ENCODE measurements around the gene BRD9. TPM values are rescaled to one million over a fixed set of nuclear protein-coding genes. Genes with fewer than 3 reads are reported as not detected.

Gene BRD9
- total and polyA plus RNA-seq, 9 of the 15 experiments (the other 6 are each of a cell fraction or from before 2014, with no cell fraction given): 2.4 to 68.7 (median 44.9) TPM

DNA sequence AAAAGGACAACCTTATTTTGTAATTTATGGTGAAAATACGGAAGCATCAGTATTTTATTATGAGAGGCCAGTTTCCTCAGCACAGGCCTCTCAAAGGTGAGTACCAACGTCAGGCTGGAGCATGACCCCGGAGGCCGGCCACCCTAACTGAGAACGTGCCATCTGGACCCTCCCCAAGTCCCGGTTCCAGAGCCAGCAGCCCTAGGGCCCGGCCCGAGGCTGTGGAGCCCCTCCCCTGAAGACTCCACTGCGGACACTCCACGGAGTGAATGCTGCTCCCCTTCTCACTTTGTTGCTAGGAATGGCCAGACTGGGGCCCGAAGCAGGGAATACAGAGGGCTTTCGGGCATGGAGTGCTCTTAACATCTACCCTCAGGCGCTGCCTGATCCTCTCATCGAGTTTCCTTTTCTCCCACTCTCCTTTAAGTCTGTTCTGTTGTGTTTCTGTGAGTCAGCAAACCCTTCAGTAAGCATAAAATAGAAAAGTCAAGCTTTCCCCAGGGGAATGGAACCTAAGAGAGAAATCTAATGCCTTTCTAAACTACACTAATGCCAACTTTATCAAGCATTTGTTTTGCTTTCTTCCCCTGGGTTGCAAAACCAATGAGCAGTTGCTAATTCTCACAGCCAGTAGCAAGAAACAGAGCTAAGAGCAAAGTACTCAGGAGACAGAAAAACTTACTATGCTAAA lies 4.5 kb downstream of the BRD9 start:
- ChIA-PET POLR2A (interaction anchor here (0.6 kb wide), 1 partner anchor 571 kb away, joined by 4 read pairs; no protein-coding TSS in a partner anchor), CTCF (ENCODE audit: low intra/inter-chr PET ratio) (no interaction called here)
- 96% methylated on average over 14 of the region's 14 CpGs for WGBS (ENCODE audit: insufficient coverage, low coverage, missing lambda C conversion rate)
- intact Hi-C loops (cut with micrococcal nuclease) (no loop called here), in situ Hi-C loops (cut with MboI) (no loop called here)
- Histone ChIP-seq H3K4me3 (no peak overlapping the region), H3K9ac (ENCODE audit: insufficient read depth in 1 of 2, low read depth in 2 of 2, low read length in 2 of 2) (0 out of 4 replicates have a peak overlapping the region, but pooled peaks of 1 of the 2 experiments have one; percentile 43), H3K36me3 (ENCODE audit: control insufficient read depth, insufficient read depth, low read length) (peaks cover 85% of the 10 kb centered on the region), H3K4me2 (ENCODE audit: insufficient read depth, low read length) (no peak overlapping the region), H4K20me1 (replicated peaks; ENCODE audit: control insufficient read depth, insufficient read depth, low read length) (peaks cover 20% of the 10 kb centered on the region; the same call in 1 of the 2 replicates), H3K4me1 (replicated peaks in 1 of 2; ENCODE audit: control insufficient read depth in 2 of 2, insufficient read depth in 2 of 2, low read length in 2 of 2) (peaks cover 10 to 36% of the 10 kb centered on the region in 2 experiments; a peak in 4 of 5 replicates), H3K79me2 (ENCODE audit: control insufficient read depth, insufficient read depth, low read length) (peaks cover 100% of the 10 kb centered on the region), H3K27me3 (ENCODE audit: control insufficient read depth in 2 of 2, insufficient read depth in 2 of 2, low read length in 2 of 2) (no peaks in the 10 kb centered on the region), H3K27ac (ENCODE audit: extremely low read depth, low read depth, low read length) (no peak overlapping the region), H2AFZ (ENCODE audit: low read depth, low read length) (no peak overlapping the region), H3K9me3 (replicated peaks; ENCODE audit: control insufficient read depth, insufficient read depth, low read depth, low read length) (no peaks in the 10 kb centered on the region), H3K9me1 (ENCODE audit: control insufficient read depth, insufficient read depth, low read length) (no peaks in the 10 kb centered on the region)
- FAIRE-seq (no peak), ATAC-seq (no peak), DNase-seq (ENCODE audit: extremely low read depth in 1 of 4, low spot score in 3 of 4) (no peak)
- TF ChIP-seq RBFOX2 (IDR thresholded peaks at IDR 0.05; ENCODE audit: low read depth, low read length): peak; percentile 37; the same call in 1 of the 2 replicates
- TF ChIP-seq, protein P1, sequence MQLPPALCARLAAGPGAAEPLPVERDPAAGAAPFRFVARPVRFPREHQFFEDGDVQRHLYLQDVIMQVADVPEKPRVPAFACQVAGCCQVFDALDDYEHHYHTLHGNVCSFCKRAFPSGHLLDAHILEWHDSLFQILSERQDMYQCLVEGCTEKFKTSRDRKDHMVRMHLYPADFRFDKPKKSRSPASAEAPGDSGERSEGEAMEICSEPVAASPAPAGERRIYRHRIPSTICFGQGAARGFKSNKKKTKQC (CRISPR knock-in tag; IDR thresholded peaks at IDR 0.05): no peak
- TF ChIP-seq, protein P2, sequence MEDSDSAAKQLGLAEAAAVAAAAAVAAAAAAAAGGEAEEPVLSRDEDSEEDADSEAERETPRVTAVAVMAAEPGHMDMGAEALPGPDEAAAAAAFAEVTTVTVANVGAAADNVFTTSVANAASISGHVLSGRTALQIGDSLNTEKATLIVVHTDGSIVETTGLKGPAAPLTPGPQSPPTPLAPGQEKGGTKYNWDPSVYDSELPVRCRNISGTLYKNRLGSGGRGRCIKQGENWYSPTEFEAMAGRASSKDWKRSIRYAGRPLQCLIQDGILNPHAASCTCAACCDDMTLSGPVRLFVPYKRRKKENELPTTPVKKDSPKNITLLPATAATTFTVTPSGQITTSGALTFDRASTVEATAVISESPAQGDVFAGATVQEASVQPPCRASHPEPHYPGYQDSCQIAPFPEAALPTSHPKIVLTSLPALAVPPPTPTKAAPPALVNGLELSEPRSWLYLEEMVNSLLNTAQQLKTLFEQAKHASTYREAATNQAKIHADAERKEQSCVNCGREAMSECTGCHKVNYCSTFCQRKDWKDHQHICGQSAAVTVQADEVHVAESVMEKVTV (CRISPR knock-in tag; IDR thresholded peaks at IDR 0.05): no peak
- TF ChIP-seq POLR2G (IDR thresholded peaks at IDR 0.05; ENCODE audit: low read depth, low read length): 0 out of 2 replicates have a peak, but pooled peaks have one; percentile 22
- no peak for TF ChIP-seq NFRKB (IDR thresholded peaks at IDR 0.05; ENCODE audit: low read depth)
- no TSS peak for BruUV-seq (replicated peaks)

All from K562 (cell line).